OCI-LY1 (cell line): ENCODE data around the gene FBLN2.

ENCODE experiments used
- H2AFZ ChIP-seq: fragments of 200-600 bp; sonication (generic), shearing (Covaris generic); 2 replicates; pipeline ENCODE4 v1.6.0; 2014; ENCODE audit warnings: antibody characterized with exemption, mild to moderate bottlenecking, low read length
- H3F3A ChIP-seq: fragments of 200-600 bp; sonication (generic), shearing (Covaris generic); 2 replicates; pipeline ENCODE4 v1.6.0; 2014; ENCODE audit warnings: mild to moderate bottlenecking, antibody characterized with exemption, low read length, moderate library complexity; ENCODE audit not compliant: insufficient read depth
- H3K27ac ChIP-seq: fragments of 200-600 bp; sonication (generic); 2 replicates; pipeline ENCODE4 v1.5.1; 2014; ENCODE audit warnings: low read length, mixed run types, mild to moderate bottlenecking, low read depth; ENCODE audit not compliant: poor library complexity, severe bottlenecking
- H3K27me3 ChIP-seq: fragments of 200-600 bp; sonication (generic); 2 replicates; pipeline ENCODE4 v1.6.0; 2014; ENCODE audit warnings: antibody characterized with exemption, mild to moderate bottlenecking, low read length, moderate library complexity; ENCODE audit not compliant: insufficient read depth
- H3K36me3 ChIP-seq: fragments of 200-600 bp; sonication (generic); 2 replicates; pipeline ENCODE4 v1.6.1; 2014; ENCODE audit warnings: mild to moderate bottlenecking, antibody characterized with exemption, low read length, moderate library complexity, mixed read lengths; ENCODE audit not compliant: insufficient read depth
- H3K4me1 ChIP-seq: fragments of 200-600 bp; sonication (generic); 2 replicates; pipeline ENCODE4 v1.5.1; 2014; ENCODE audit warnings: mild to moderate bottlenecking, low read length, moderate library complexity; ENCODE audit not compliant: insufficient read depth, severe bottlenecking
- H3K4me2 ChIP-seq: fragments of 200-600 bp; sonication (generic), shearing (Covaris generic); 2 replicates; pipeline ENCODE4 v1.6.1; 2014; ENCODE audit warnings: low read length
- H3K4me3 ChIP-seq: fragments of 200-600 bp; sonication (generic); 2 replicates; pipeline ENCODE4 v1.5.1; 2014; ENCODE audit warnings: low read length, low read depth, mild to moderate bottlenecking, mixed read lengths; ENCODE audit not compliant: poor library complexity, severe bottlenecking
- H3K79me2 ChIP-seq: fragments of 200-600 bp; shearing (Covaris generic); 2 replicates; pipeline ENCODE4 v1.6.1; 2016; ENCODE audit warnings: mixed run types, low read length, mixed read lengths; ENCODE audit not compliant: insufficient read depth
- H3K9ac ChIP-seq: fragments of 200-600 bp; sonication (generic), shearing (Covaris generic); 2 replicates; pipeline ENCODE4 v1.6.1; 2014; ENCODE audit warnings: mild to moderate bottlenecking, low read length, mixed read lengths
- H3K9me2 ChIP-seq: fragments of 200-600 bp; sonication (generic), shearing (Covaris generic); 2 replicates; pipeline ENCODE4 v1.6.1; 2014; ENCODE audit warnings: low read depth, mild to moderate bottlenecking, low read length, mixed read lengths
- H3K9me3 ChIP-seq: fragments of 200-600 bp; shearing (Covaris generic); 2 replicates; pipeline ENCODE4 v1.6.1; 2014; ENCODE audit warnings: low read length, mixed read lengths
- H4K20me1 ChIP-seq: fragments of 200-600 bp; sonication (generic), shearing (Covaris generic); 2 replicates; pipeline ENCODE4 v1.6.0; 2016; ENCODE audit warnings: mild to moderate bottlenecking, low read length; ENCODE audit not compliant: insufficient read depth
- CTCF ChIP-seq: fragments of 200-600 bp; sonication (generic), shearing (Covaris generic); IDR thresholded peaks from 2 replicates; pipeline ENCODE4 v1.5.1; 2017; ENCODE audit warnings: mild to moderate bottlenecking, antibody characterized with exemption, low read length, moderate library complexity, mixed read lengths
- EZH2 ChIP-seq: fragments of 200-600 bp; sonication (generic), shearing (Covaris generic); IDR thresholded peaks from 2 replicates; pipeline ENCODE4 v1.8.0; 2017; ENCODE audit warnings: borderline replicate concordance, mixed run types, mild to moderate bottlenecking, antibody characterized with exemption, low read length, moderate library complexity, mixed read lengths

The FBLN2 gene

GRCh38 chr3:13507570-13508339, 41.2 kb upstream of the FBLN2 start:
- Histone ChIP-seq H3K4me1 (no peaks in the 10 kb centered on the region), H3K27ac (no peak overlapping the region), H3K27me3 (no peaks in the 10 kb centered on the region), H3K36me3 (no peaks in the 10 kb centered on the region), H3K9ac (no peak overlapping the region), H3K79me2 (no peaks in the 10 kb centered on the region), H3F3A (no peaks in the 10 kb centered on the region), H4K20me1 (no peaks in the 10 kb centered on the region), H3K9me3 (no peaks in the 10 kb centered on the region), H3K4me2 (no peak overlapping the region), H3K4me3 (no peak overlapping the region), H3K9me2 (no peaks in the 10 kb centered on the region), H2AFZ (no peak overlapping the region)
- no peak for TF ChIP-seq CTCF
- no peak for TF ChIP-seq EZH2

GRCh38 chr3:13508496-13508895, 40.4 kb upstream of the FBLN2 start:
- Histone ChIP-seq H3K36me3 (no peaks in the 10 kb centered on the region), H3K4me3 (no peak overlapping the region), H3K4me2 (no peak overlapping the region), H3K27ac (no peak overlapping the region), H3K27me3 (no peaks in the 10 kb centered on the region), H4K20me1 (no peaks in the 10 kb centered on the region), H3K79me2 (no peaks in the 10 kb centered on the region), H3K9me2 (no peaks in the 10 kb centered on the region), H3K9me3 (no peaks in the 10 kb centered on the region), H2AFZ (no peak overlapping the region), H3F3A (no peaks in the 10 kb centered on the region), H3K4me1 (no peaks in the 10 kb centered on the region), H3K9ac (no peak overlapping the region)
- TF ChIP-seq EZH2 (no peak), CTCF (no peak)

GRCh38 chr3:13509059-13509815, 39.7 kb upstream of the FBLN2 start:
- Histone ChIP-seq H3K27ac (no peak overlapping the region), H3K9ac (no peak overlapping the region), H3F3A (no peaks in the 10 kb centered on the region), H3K27me3 (no peaks in the 10 kb centered on the region), H3K4me2 (no peak overlapping the region), H4K20me1 (no peaks in the 10 kb centered on the region), H3K36me3 (no peaks in the 10 kb centered on the region), H3K79me2 (no peaks in the 10 kb centered on the region), H2AFZ (no peak overlapping the region), H3K4me1 (no peaks in the 10 kb centered on the region), H3K9me2 (no peaks in the 10 kb centered on the region), H3K4me3 (no peak overlapping the region), H3K9me3 (no peaks in the 10 kb centered on the region)
- TF ChIP-seq EZH2: no peak
- TF ChIP-seq CTCF: no peak
